Caco-2 (cell line): ENCODE results near the gene GLI3. TPM values are rescaled to one million over a fixed set of nuclear protein-coding genes. Genes with fewer than 3 reads are reported as not detected.

Experiments
- BruUV-seq: library from RNA; stranded (reverse); fragments of 400-500 nt; replicated peaks from 2 replicates; lab custom pipeline; 2021; lab: Mats Ljungman, UMichigan
- CTCF ChIA-PET: fragments of 300-600 bp; sonication (Branson Sonifier 250); formaldehyde crosslinking; loops from one replicate; lab custom pipeline; 2022; ENCODE audit warnings: antibody characterized with exemption; lab: Charles Lee
- POLR2A ChIA-PET: fragments of 300-600 bp; sonication (Branson Sonifier 250); formaldehyde crosslinking; loops from one replicate; lab custom pipeline; 2022; ENCODE audit warnings: antibody characterized with exemption; lab: Charles Lee
- DNase-seq, 2 experiments: peaks; one replicate each; pipeline versions ENCODE4 v3.0.0 to v3.0.0-alpha.2; 2020 to 2022
- H3K27me3 ChIP-seq: replicated peaks from 2 replicates; pipeline ENCODE4 v1.6.0; 2011; ENCODE audit warnings: low read length; ENCODE audit not compliant: control insufficient read depth, insufficient read depth
- H3K36me3 ChIP-seq: 2 replicates; pipeline ENCODE4 v1.5.1; 2011; ENCODE audit warnings: low read length; ENCODE audit not compliant: control insufficient read depth, insufficient read depth
- H3K4me1 ChIP-seq: fragments of 250-450 bp; sonication (Bioruptor Pico); 2 replicates; pipeline ENCODE4 v1.5.1; 2020; ENCODE audit warnings: mild to moderate bottlenecking
- H3K4me3 ChIP-seq: 2 replicates; pipeline ENCODE4 v1.5.1; 2011; ENCODE audit warnings: low read depth, mild to moderate bottlenecking, control low read depth, low read length
- H3K9me3 ChIP-seq: fragments of 250-450 bp; sonication (Bioruptor Pico); 2 replicates; pipeline ENCODE4 v1.5.1; 2020; ENCODE audit warnings: mild to moderate bottlenecking, moderate library complexity
- H3K27ac Mint-ChIP-seq: one replicate; pipeline ENCODE4 v1.8.0; 2022; ENCODE audit warnings: mixed read lengths; ENCODE audit not compliant: unreplicated experiment
- H3K27me3 Mint-ChIP-seq: one replicate; pipeline ENCODE4 v1.8.0; 2022; ENCODE audit warnings: mixed read lengths; ENCODE audit not compliant: insufficient read depth, unreplicated experiment
- H3K36me3 Mint-ChIP-seq: one replicate; pipeline ENCODE4 v1.8.0; 2022; ENCODE audit warnings: mild to moderate bottlenecking, mixed read lengths; ENCODE audit not compliant: insufficient read depth, unreplicated experiment
- H3K4me1 Mint-ChIP-seq: one replicate; pipeline ENCODE4 v1.8.0; 2022; ENCODE audit warnings: low read depth, mixed read lengths; ENCODE audit not compliant: unreplicated experiment
- H3K4me3 Mint-ChIP-seq: one replicate; pipeline ENCODE4 v1.8.0; 2022; ENCODE audit warnings: mild to moderate bottlenecking, moderate library complexity, mixed read lengths; ENCODE audit not compliant: unreplicated experiment
- H3K9me3 Mint-ChIP-seq: one replicate; pipeline ENCODE4 v1.8.0; 2022; ENCODE audit warnings: mixed read lengths; ENCODE audit not compliant: unreplicated experiment
- CTCF ChIP-seq, 2 experiments: fragments of 200-600 bp in 1 of 2; IDR thresholded peaks; 1 replicate in 1 of 2; 2 replicates in 1 of 2; pipeline versions ENCODE4 v1.5.1 to v1.8.0; 2011 to 2022; ENCODE audit warnings: antibody characterized with exemption in 1 of 2, control low read depth in 1 of 2, inconsistent platforms in 1 of 2, low read depth in 1 of 2, low read length in 1 of 2, mild to moderate bottlenecking in 1 of 2, moderate library complexity in 1 of 2; ENCODE audit not compliant: insufficient read depth in 1 of 2, severe bottlenecking in 1 of 2, unreplicated experiment in 1 of 2
- intact Hi-C: fragments of 100-400 bp; cut with micrococcal nuclease; formaldehyde crosslinking; loops from one replicate; pipeline ENCODE4 v1.10.0; 2022; ENCODE audit not compliant: unreplicated experiment
- total RNA-seq: library from RNA; stranded (reverse); gene quantifications from 2 replicates; pipeline ENCODE4 v1.2.3, GENCODE V29; 2022

Gene GLI3
- total RNA-seq, 1 experiment from 2014 or later, result 1.00 TPM

DNA sequence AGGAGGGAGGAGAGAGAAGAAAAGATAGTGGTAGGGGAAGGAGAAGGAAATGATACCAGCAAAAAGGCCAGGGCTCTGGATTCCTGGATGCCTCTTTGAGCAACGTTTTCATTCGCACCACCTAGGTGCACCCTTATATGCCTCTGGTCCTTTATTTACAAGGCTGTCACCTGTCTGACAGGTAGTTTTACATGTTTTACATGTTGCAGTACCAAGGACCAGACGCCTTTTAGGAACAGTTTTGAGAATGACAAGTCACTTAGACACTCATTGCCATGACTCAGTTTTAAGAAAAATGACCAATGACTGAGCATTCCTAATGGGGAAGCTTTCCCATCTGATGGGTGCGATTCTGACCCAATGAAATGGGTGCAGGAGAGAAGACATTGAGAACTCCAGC is 119.8 kb downstream of the GLI3 start:
- Mint-ChIP-seq H3K36me3 (no peaks in the 10 kb centered on the region), H3K4me1 (no peaks in the 10 kb centered on the region), H3K27me3 (peaks cover 23% of the 10 kb centered on the region), H3K27ac (no peak overlapping the region), H3K9me3 (no peaks in the 10 kb centered on the region), H3K4me3 (no peak overlapping the region)
- Histone ChIP-seq H3K9me3 (no peaks in the 10 kb centered on the region), H3K27me3 (peaks cover 1% of the 10 kb centered on the region), H3K4me1 (no peaks in the 10 kb centered on the region), H3K4me3 (no peak overlapping the region), H3K36me3 (no peaks in the 10 kb centered on the region)
- ChIA-PET CTCF (no interaction called here), POLR2A (no interaction called here)
- intact Hi-C loops, result no loop called here
- DNase-seq, result no peak
- no TSS peak for BruUV-seq
- TF ChIP-seq CTCF (IDR thresholded peaks at IDR 0.05; ENCODE audit: insufficient read depth in 1 of 2, low read depth in 1 of 2, low read length in 1 of 2, severe bottlenecking in 1 of 2, unreplicated experiment in 1 of 2), result no peak

DNA sequence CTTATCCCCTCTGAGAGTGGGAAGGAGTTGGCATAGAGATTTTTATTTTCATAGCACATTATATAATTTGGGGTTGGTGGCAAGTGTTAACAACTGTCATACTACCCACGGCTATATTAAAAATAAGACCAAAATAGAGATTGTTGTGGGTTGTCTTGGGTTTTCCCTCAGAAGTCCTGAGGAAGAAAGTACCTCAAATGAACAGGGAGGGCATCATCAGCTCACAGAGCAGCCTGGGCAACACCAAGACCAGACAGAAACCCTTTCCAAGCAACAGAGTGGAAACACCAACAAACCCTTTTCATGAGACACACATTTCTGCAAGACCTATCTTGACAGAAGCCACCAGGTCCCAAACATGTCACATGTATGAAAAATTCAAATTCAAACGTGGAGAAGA is 121.2 kb downstream of the GLI3 start:
- no TSS peak for BruUV-seq
- H3K9me3 Mint-ChIP-seq, result no peaks in the 10 kb centered on the region
- H3K27me3 Mint-ChIP-seq, result peaks cover 29% of the 10 kb centered on the region
- ChIA-PET CTCF (no interaction called here), POLR2A (no interaction called here)
- no peaks in the 10 kb centered on the region for H3K9me3 ChIP-seq
- no peaks in the 10 kb centered on the region for H3K4me1 ChIP-seq
- H3K27ac Mint-ChIP-seq, result no peak overlapping the region
- no peaks in the 10 kb centered on the region for H3K36me3 Mint-ChIP-seq
- DNase-seq, result no peak
- no peaks in the 10 kb centered on the region for H3K4me1 Mint-ChIP-seq
- H3K27me3 ChIP-seq, result peaks cover 1% of the 10 kb centered on the region
- no peak for TF ChIP-seq CTCF (IDR thresholded peaks at IDR 0.05; ENCODE audit: insufficient read depth in 1 of 2, low read depth in 1 of 2, low read length in 1 of 2, severe bottlenecking in 1 of 2, unreplicated experiment in 1 of 2)
- intact Hi-C loops, result no loop called here
- H3K36me3 ChIP-seq, result no peaks in the 10 kb centered on the region
- no peak overlapping the region for H3K4me3 ChIP-seq
- no peak overlapping the region for H3K4me3 Mint-ChIP-seq

- Mint-ChIP-seq H3K9me3 (no peaks in the 10 kb centered on the region), H3K36me3 (no peaks in the 10 kb centered on the region), H3K4me3 (no peak overlapping the region), H3K4me1 (no peaks in the 10 kb centered on the region), H3K27me3 (peaks cover 25% of the 10 kb centered on the region), H3K27ac (no peak overlapping the region)
- Histone ChIP-seq H3K9me3 (no peaks in the 10 kb centered on the region), H3K27me3 (no peaks in the 10 kb centered on the region; the same call in none of the 2 replicates), H3K4me1 (peaks cover 4% of the 10 kb centered on the region; the same call in 1 of the 2 replicates), H3K4me3 (no peak overlapping the region), H3K36me3 (no peaks in the 10 kb centered on the region)
- no TSS peak for BruUV-seq
- ChIA-PET CTCF (no interaction called here), POLR2A (no interaction called here)
- TF ChIP-seq CTCF (IDR thresholded peaks at IDR 0.05; ENCODE audit: insufficient read depth in 1 of 2, low read depth in 1 of 2, low read length in 1 of 2, severe bottlenecking in 1 of 2, unreplicated experiment in 1 of 2), result no peak
- no peak for DNase-seq
- intact Hi-C loops, result no loop called here
Observed at GRCh38 chr7:42110333-42110732, 126.7 kb downstream of the GLI3 start.
